NB4 (cell line): ENCODE data around the gene RBMS1.

Experiments used
- CTCF ChIP-seq: IDR thresholded peaks from one replicate; pipeline ENCODE4 v1.5.1; 2012; ENCODE audit warnings: low read depth, low read length
- MAX ChIP-seq: IDR thresholded peaks from 2 replicates; pipeline ENCODE4 v1.6.1; 2011; ENCODE audit warnings: low read depth, low read length
- MYC ChIP-seq: IDR thresholded peaks from 2 replicates; pipeline ENCODE4 v1.6.1; 2011; ENCODE audit warnings: low read depth, low read length
- POLR2A ChIP-seq: IDR thresholded peaks from 2 replicates; pipeline ENCODE4 v1.6.1; 2011; ENCODE audit warnings: mild to moderate bottlenecking; ENCODE audit not compliant: insufficient read length; ENCODE audit errors: extremely low read depth

- TF ChIP-seq MAX (no peak), CTCF (no peak), POLR2A (no peak), MYC (no peak)
Observed at GRCh38 chr2:160507464-160507863, 13.9 kb upstream of the RBMS1 start.
